Astrocyte (in vitro differentiated cells and primary cell): ENCODE measurements around the gene GNPDA1.

ENCODE experiments used
- CTCF ChIP-seq: IDR thresholded peaks from 2 replicates; pipeline ENCODE4 v1.5.1; 2011; ENCODE audit warnings: low read depth, mild to moderate bottlenecking, inconsistent platforms, low read length, moderate library complexity; ENCODE audit not compliant: insufficient read depth
- EZH2 ChIP-seq: IDR thresholded peaks from 2 replicates; pipeline ENCODE4 v1.6.1; 2012; ENCODE audit warnings: mild to moderate bottlenecking, low read length, inconsistent platforms; ENCODE audit not compliant: insufficient read depth

- no peak for TF ChIP-seq CTCF
- TF ChIP-seq EZH2, result no peak
These were observed 34.4 kb downstream of the GNPDA1 start for GRCh38 chr5:141978389-141978788.
